ENCODE measurements around the gene EVI5. TPM values are rescaled to one million over a fixed set of nuclear protein-coding genes. Genes with fewer than 3 reads are reported as not detected.

Gene EVI5
- total RNA-seq, 1 donor from 2014 or later: 80.4 TPM

DNA sequence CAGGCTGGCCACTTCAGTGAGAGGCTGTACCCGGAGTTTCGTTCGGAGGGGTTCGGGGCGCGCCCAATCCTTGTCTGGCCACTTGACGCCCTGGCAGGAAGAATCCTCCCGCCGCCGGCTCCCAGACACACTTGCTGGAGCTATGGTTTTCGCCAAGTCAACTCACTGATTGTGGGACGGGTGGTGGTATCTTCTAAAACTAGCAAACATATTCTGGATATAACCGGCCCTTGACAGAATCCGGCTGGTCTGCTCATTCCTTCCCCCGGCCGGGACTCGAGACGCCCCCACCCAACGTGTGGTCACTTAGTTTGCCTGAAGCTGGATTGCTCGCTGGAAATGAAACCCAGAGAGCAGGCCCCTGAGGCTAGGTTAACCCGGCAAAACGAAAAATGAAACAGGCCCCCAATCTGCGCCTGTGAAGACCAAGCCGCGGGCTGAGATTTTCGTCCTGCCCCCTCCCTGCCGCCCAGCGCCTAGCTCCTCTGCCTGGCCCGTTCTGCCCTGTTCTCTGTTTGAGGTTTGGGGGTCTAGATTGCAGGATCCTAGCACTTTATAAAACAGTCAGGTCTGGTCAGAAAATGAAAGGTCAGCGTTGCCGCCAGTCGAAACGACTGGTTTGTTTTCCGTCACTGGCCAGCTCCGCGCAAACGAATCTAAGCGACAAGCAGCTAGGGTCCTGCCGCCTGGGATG lies 302.8 kb downstream of the EVI5 start:
- Mint-ChIP-seq H3K9me3 (ENCODE audit: unreplicated experiment) (peaks cover 12% of the 10 kb centered on the region), H3K4me3 (ENCODE audit: unreplicated experiment) (no peak overlapping the region), H3K27ac (ENCODE audit: unreplicated experiment) (no peak overlapping the region), H3K36me3 (ENCODE audit: low read depth, unreplicated experiment) (peaks cover 9% of the 10 kb centered on the region), H3K4me1 (ENCODE audit: low read depth, unreplicated experiment) (peaks cover 9% of the 10 kb centered on the region), H3K27me3 (ENCODE audit: low read depth, unreplicated experiment) (peaks cover 75% of the 10 kb centered on the region)
- Histone ChIP-seq H3K27me3 (ENCODE audit: insufficient read depth, low read length) (peaks cover 88% of the 10 kb centered on the region), H3K9me3 (ENCODE audit: insufficient read depth, low read depth, low read length) (no peaks in the 10 kb centered on the region), H4K20me1 (ENCODE audit: insufficient read depth, low read length) (peaks cover 32% of the 10 kb centered on the region), H3K4me1 (ENCODE audit: insufficient read depth, low read length) (peaks cover 36% of the 10 kb centered on the region), H3K4me2 (ENCODE audit: low read length) (peak overlapping the region; percentile 71), H3K27ac (ENCODE audit: low read depth, low read length) (no peak overlapping the region), H2AFZ (ENCODE audit: low read depth, low read length) (no peak overlapping the region), H3K36me3 (ENCODE audit: insufficient read depth, low read length) (no peaks in the 10 kb centered on the region), H3K4me3 (ENCODE audit: insufficient read depth, low read depth, low read length) (no peak overlapping the region), H3K79me2 (ENCODE audit: insufficient read depth, low read length) (no peaks in the 10 kb centered on the region), H3K9ac (ENCODE audit: low read length) (no peak overlapping the region)
- TF ChIP-seq CTCF (IDR thresholded peaks at IDR 0.05; ENCODE audit: insufficient read depth, low read depth, low read length): no peak
- no peak for TF ChIP-seq EZH2 (IDR thresholded peaks at IDR 0.05; ENCODE audit: insufficient read depth, low read length)
- FAIRE-seq (no peak), DNase-seq (ENCODE audit: low read depth) (no peak)

DNA sequence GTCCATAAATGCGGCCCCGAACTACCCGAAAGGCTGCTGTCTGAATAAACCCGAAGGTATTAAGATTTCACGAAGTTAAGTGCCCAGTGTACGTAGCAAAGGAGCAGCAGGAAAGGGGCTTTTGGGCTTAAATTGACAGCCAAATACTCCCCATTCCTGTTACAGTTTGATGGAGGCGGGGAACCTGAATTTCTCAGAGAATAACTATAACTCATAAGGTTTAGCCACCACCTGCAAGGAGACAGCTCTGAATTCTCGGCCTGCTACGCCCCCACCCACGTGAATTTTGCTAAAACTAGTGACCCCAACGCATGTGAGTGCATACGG lies 303.3 kb downstream of the EVI5 start:
- no peak overlapping the region for H3K27ac ChIP-seq (ENCODE audit: low read depth, low read length)
- TF ChIP-seq EZH2 (IDR thresholded peaks at IDR 0.05; ENCODE audit: insufficient read depth, low read length): no peak
- TF ChIP-seq CTCF (IDR thresholded peaks at IDR 0.05; ENCODE audit: insufficient read depth, low read depth, low read length): no peak
- no peak overlapping the region for H3K4me3 Mint-ChIP-seq (ENCODE audit: unreplicated experiment)
- H3K4me3 ChIP-seq (ENCODE audit: insufficient read depth, low read depth, low read length): no peak overlapping the region
- H3K27me3 Mint-ChIP-seq (ENCODE audit: low read depth, unreplicated experiment): peaks cover 80% of the 10 kb centered on the region
- no peaks in the 10 kb centered on the region for H3K9me3 ChIP-seq (ENCODE audit: insufficient read depth, low read depth, low read length)
- H3K4me2 ChIP-seq (ENCODE audit: low read length): peak overlapping the region; percentile 71
- peaks cover 32% of the 10 kb centered on the region for H4K20me1 ChIP-seq (ENCODE audit: insufficient read depth, low read length)
- peaks cover 36% of the 10 kb centered on the region for H3K4me1 ChIP-seq (ENCODE audit: insufficient read depth, low read length)
- no peak overlapping the region for H2AFZ ChIP-seq (ENCODE audit: low read depth, low read length)
- no peak for FAIRE-seq
- no peak overlapping the region for H3K9ac ChIP-seq (ENCODE audit: low read length)
- H3K36me3 ChIP-seq (ENCODE audit: insufficient read depth, low read length): no peaks in the 10 kb centered on the region
- peaks cover 14% of the 10 kb centered on the region for H3K9me3 Mint-ChIP-seq (ENCODE audit: unreplicated experiment)
- H3K79me2 ChIP-seq (ENCODE audit: insufficient read depth, low read length): no peaks in the 10 kb centered on the region
- H3K27ac Mint-ChIP-seq (ENCODE audit: unreplicated experiment): peak overlapping the region; percentile 47
- no peak for DNase-seq (ENCODE audit: low read depth)
- H3K36me3 Mint-ChIP-seq (ENCODE audit: low read depth, unreplicated experiment): peaks cover 10% of the 10 kb centered on the region
- peaks cover 91% of the 10 kb centered on the region for H3K27me3 ChIP-seq (ENCODE audit: insufficient read depth, low read length)
- H3K4me1 Mint-ChIP-seq (ENCODE audit: low read depth, unreplicated experiment): peaks cover 9% of the 10 kb centered on the region
